ENCODE results near the gene MDK.

GRCh38 chr11:46378296-46378695 lies 3.2 kb upstream of the MDK start:
- TF ChIP-seq, protein P1, sequence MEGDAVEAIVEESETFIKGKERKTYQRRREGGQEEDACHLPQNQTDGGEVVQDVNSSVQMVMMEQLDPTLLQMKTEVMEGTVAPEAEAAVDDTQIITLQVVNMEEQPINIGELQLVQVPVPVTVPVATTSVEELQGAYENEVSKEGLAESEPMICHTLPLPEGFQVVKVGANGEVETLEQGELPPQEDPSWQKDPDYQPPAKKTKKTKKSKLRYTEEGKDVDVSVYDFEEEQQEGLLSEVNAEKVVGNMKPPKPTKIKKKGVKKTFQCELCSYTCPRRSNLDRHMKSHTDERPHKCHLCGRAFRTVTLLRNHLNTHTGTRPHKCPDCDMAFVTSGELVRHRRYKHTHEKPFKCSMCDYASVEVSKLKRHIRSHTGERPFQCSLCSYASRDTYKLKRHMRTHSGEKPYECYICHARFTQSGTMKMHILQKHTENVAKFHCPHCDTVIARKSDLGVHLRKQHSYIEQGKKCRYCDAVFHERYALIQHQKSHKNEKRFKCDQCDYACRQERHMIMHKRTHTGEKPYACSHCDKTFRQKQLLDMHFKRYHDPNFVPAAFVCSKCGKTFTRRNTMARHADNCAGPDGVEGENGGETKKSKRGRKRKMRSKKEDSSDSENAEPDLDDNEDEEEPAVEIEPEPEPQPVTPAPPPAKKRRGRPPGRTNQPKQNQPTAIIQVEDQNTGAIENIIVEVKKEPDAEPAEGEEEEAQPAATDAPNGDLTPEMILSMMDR (IDR thresholded peaks at IDR 0.05; ENCODE audit: insufficient read depth, low read length) = no peak
- TF ChIP-seq POLR2AphosphoS5 (IDR thresholded peaks at IDR 0.05; ENCODE audit: low read depth) (peak; percentile 66), GABPA (IDR thresholded peaks at IDR 0.05; ENCODE audit: low read depth) (no peak), SPI1 (IDR thresholded peaks at IDR 0.05; ENCODE audit: borderline replicate concordance, low read depth) (no peak)
- TF ChIP-seq, protein P2, sequence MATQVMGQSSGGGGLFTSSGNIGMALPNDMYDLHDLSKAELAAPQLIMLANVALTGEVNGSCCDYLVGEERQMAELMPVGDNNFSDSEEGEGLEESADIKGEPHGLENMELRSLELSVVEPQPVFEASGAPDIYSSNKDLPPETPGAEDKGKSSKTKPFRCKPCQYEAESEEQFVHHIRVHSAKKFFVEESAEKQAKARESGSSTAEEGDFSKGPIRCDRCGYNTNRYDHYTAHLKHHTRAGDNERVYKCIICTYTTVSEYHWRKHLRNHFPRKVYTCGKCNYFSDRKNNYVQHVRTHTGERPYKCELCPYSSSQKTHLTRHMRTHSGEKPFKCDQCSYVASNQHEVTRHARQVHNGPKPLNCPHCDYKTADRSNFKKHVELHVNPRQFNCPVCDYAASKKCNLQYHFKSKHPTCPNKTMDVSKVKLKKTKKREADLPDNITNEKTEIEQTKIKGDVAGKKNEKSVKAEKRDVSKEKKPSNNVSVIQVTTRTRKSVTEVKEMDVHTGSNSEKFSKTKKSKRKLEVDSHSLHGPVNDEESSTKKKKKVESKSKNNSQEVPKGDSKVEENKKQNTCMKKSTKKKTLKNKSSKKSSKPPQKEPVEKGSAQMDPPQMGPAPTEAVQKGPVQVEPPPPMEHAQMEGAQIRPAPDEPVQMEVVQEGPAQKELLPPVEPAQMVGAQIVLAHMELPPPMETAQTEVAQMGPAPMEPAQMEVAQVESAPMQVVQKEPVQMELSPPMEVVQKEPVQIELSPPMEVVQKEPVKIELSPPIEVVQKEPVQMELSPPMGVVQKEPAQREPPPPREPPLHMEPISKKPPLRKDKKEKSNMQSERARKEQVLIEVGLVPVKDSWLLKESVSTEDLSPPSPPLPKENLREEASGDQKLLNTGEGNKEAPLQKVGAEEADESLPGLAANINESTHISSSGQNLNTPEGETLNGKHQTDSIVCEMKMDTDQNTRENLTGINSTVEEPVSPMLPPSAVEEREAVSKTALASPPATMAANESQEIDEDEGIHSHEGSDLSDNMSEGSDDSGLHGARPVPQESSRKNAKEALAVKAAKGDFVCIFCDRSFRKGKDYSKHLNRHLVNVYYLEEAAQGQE (IDR thresholded peaks at IDR 0.05; ENCODE audit: insufficient replicate concordance, low read depth) = no peak

All from HL-60 (cell line).